Measurements from ENCODE around the gene THAP5. TPM values are rescaled to one million over a fixed set of nuclear protein-coding genes. Genes with fewer than 3 reads are reported as not detected.

Gene THAP5
- polyA plus RNA-seq, 2 of the 4 experiments (the other 2 are of a cell fraction) = 20.5 to 27.4 TPM

DNA sequence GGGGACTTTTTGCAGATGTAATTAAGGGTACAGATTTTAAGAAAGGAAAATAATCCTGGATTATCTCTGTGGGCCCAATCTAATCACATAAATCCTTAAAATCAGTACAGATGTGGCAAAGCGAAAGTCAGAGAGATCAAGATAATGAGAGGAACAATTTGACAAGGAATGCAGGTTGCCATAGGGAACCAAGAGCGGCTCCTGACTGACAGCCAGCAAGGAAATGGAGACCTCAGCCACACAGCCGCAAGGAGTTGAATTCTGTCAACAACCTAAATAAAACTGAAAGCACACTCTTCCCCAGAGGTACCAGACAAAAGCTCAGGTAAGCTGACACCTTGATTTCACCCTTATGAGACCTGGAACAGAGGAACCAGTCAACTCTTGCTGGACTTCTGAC lies 40.2 kb downstream of the THAP5 start:
- CTCF ChIA-PET = interaction anchor here (1.0 kb wide), 1 partner anchor 19 kb away, joined by 5 read pairs; no protein-coding TSS in a partner anchor
- H3K4me2 ChIP-seq = no peak overlapping the region
- WGBS (ENCODE audit: missing lambda C conversion rate) = 86% methylated on average over 3 of the region's 3 CpGs

DNA sequence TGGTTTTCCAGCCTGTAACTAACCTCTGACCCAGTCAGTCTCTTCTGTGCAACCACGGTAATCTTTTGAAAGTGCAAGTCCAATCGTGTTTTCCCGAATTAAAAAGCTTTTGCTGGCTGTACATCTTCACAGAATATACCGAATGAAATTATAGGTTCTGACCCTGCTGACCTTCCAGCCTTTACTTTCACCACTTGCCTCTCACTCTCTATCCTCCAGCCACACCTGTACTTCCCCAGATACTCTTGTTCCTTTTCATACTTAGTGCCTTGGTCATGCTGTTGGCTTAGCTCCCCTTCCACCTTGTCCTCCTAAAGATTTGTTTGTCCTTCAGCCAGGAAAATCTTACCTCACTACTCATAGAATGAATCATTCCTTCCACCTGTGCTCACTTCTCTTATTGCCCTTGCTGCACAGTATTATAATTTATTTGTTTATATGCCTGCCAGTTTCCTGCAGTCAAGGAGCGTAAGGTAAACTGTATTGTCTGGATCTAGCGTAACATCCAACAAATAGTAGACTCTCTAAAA lies 41.3 kb downstream of the THAP5 start:
- WGBS (ENCODE audit: missing lambda C conversion rate) = 81% methylated on average over 6 of the region's 6 CpGs
- TF ChIP-seq, protein P1, sequence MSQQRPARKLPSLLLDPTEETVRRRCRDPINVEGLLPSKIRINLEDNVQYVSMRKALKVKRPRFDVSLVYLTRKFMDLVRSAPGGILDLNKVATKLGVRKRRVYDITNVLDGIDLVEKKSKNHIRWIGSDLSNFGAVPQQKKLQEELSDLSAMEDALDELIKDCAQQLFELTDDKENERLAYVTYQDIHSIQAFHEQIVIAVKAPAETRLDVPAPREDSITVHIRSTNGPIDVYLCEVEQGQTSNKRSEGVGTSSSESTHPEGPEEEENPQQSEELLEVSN (IDR thresholded peaks at IDR 0.05; ENCODE audit: borderline replicate concordance, low read depth) = no peak
- no peak for TF ChIP-seq EP300 (IDR thresholded peaks at IDR 0.05)
- TF ChIP-seq SMC3 (IDR thresholded peaks at IDR 0.05) = no peak
- TF ChIP-seq RARB (CRISPR knock-in tag; IDR thresholded peaks at IDR 0.05) = no peak
- TF ChIP-seq EHMT2 (IDR thresholded peaks at IDR 0.05; ENCODE audit: low read depth) = no peak
- no peak for TF ChIP-seq MYC (IDR thresholded peaks at IDR 0.05; ENCODE audit: borderline replicate concordance, low read length)
- TF ChIP-seq NFE2L2 (conservative IDR thresholded peaks at IDR 0.05; ENCODE audit: low read length) = no peak
- TF ChIP-seq HEYL (CRISPR knock-in tag; IDR thresholded peaks at IDR 0.05) = no peak
- TF ChIP-seq PHF8 (IDR thresholded peaks at IDR 0.05; ENCODE audit: borderline replicate concordance, low read depth) = no peak
- no peak for TF ChIP-seq MAFK (IDR thresholded peaks at IDR 0.05; ENCODE audit: partially characterized antibody)
- TF ChIP-seq, protein P2, sequence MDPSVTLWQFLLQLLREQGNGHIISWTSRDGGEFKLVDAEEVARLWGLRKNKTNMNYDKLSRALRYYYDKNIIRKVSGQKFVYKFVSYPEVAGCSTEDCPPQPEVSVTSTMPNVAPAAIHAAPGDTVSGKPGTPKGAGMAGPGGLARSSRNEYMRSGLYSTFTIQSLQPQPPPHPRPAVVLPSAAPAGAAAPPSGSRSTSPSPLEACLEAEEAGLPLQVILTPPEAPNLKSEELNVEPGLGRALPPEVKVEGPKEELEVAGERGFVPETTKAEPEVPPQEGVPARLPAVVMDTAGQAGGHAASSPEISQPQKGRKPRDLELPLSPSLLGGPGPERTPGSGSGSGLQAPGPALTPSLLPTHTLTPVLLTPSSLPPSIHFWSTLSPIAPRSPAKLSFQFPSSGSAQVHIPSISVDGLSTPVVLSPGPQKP (IDR thresholded peaks at IDR 0.05; ENCODE audit: low read depth, low read length) = no peak
- TF ChIP-seq CBX2 (IDR thresholded peaks at IDR 0.05; ENCODE audit: borderline replicate concordance, low read depth) = no peak
- no peak for TF ChIP-seq RFX5 (IDR thresholded peaks at IDR 0.05)
- TF ChIP-seq POLR2AphosphoS2 (conservative IDR thresholded peaks at IDR 0.05; ENCODE audit: low read length) = no peak
- TF ChIP-seq RAD21 (conservative IDR thresholded peaks at IDR 0.05 in 1 of 2, IDR thresholded peaks at IDR 0.05 in 1 of 2) = no peak
- no peak for TF ChIP-seq ESRRA (IDR thresholded peaks at IDR 0.05; ENCODE audit: borderline replicate concordance, low read length)
- no peak for TF ChIP-seq HOXB13 (CRISPR knock-in tag; IDR thresholded peaks at IDR 0.05; ENCODE audit: low read depth)
- H3K4me1 ChIP-seq = peaks cover 10% of the 10 kb centered on the region
- POLR2A ChIA-PET = no interaction called here
- CTCF ChIA-PET = no interaction called here
- no peak overlapping the region for H3K4me2 ChIP-seq
- FAIRE-seq (no peak), DNase-seq (ENCODE audit: low read depth in 1 of 2, low spot score in 1 of 2) (no peak), ATAC-seq (no peak)
- no peaks in the 10 kb centered on the region for H3K9me3 ChIP-seq
- no peak overlapping the region for H3K27ac ChIP-seq
- no peak overlapping the region for H3K4me3 ChIP-seq

More for the DNA sequence above, 40.2 kb downstream of the THAP5 start:
- DNase-seq (ENCODE audit: low read depth in 1 of 2, low spot score in 1 of 2) (no peak), FAIRE-seq (no peak), ATAC-seq (no peak)
- peaks cover 8% of the 10 kb centered on the region for H3K4me1 ChIP-seq
- H3K9me3 ChIP-seq = no peaks in the 10 kb centered on the region
- H3K27ac ChIP-seq = no peak overlapping the region
- TF ChIP-seq HOXA7 (CRISPR knock-in tag; IDR thresholded peaks at IDR 0.05) (no peak), SREBF2 (IDR thresholded peaks at IDR 0.05) (no peak), MAZ (IDR thresholded peaks at IDR 0.05; ENCODE audit: borderline replicate concordance, low read depth, low read length) (no peak), PHF8 (IDR thresholded peaks at IDR 0.05; ENCODE audit: borderline replicate concordance, low read depth) (no peak), EP300 (IDR thresholded peaks at IDR 0.05) (no peak), RNF2 (IDR thresholded peaks at IDR 0.05; ENCODE audit: borderline replicate concordance, low read depth) (no peak), ZNF302 (CRISPR knock-in tag; IDR thresholded peaks at IDR 0.05) (no peak), JUN (IDR thresholded peaks at IDR 0.05) (no peak), FOXS1 (CRISPR knock-in tag; IDR thresholded peaks at IDR 0.05) (no peak), POLR2AphosphoS2 (conservative IDR thresholded peaks at IDR 0.05; ENCODE audit: low read length) (no peak)
- TF ChIP-seq, protein P3, sequence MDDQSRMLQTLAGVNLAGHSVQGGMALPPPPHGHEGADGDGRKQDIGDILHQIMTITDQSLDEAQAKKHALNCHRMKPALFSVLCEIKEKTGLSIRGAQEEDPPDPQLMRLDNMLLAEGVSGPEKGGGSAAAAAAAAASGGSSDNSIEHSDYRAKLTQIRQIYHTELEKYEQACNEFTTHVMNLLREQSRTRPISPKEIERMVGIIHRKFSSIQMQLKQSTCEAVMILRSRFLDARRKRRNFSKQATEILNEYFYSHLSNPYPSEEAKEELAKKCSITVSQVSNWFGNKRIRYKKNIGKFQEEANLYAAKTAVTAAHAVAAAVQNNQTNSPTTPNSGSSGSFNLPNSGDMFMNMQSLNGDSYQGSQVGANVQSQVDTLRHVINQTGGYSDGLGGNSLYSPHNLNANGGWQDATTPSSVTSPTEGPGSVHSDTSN (IDR thresholded peaks at IDR 0.05) = no peak
- TF ChIP-seq, protein P4, sequence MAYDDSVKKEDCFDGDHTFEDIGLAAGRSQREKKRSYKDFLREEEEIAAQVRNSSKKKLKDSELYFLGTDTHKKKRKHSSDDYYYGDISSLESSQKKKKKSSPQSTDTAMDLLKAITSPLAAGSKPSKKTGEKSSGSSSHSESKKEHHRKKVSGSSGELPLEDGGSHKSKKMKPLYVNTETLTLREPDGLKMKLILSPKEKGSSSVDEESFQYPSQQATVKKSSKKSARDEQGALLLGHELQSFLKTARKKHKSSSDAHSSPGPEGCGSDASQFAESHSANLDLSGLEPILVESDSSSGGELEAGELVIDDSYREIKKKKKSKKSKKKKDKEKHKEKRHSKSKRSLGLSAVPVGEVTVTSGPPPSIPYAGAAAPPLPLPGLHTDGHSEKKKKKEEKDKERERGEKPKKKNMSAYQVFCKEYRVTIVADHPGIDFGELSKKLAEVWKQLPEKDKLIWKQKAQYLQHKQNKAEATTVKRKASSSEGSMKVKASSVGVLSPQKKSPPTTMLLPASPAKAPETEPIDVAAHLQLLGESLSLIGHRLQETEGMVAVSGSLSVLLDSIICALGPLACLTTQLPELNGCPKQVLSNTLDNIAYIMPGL (CRISPR knock-in tag; IDR thresholded peaks at IDR 0.05; ENCODE audit: borderline replicate concordance) = no peak
- POLR2A ChIA-PET = no interaction called here
- no peak overlapping the region for H3K4me3 ChIP-seq
